ENCODE measurements around the gene OR14K1. TPM values are rescaled to one million over a fixed set of nuclear protein-coding genes. Genes with fewer than 3 reads are reported as not detected.
A peak's percentile ranks its signal among the peaks of the same experiment; 100 is the strongest.

Gene OR14K1
- total RNA-seq, 1 experiment from 2014 or later: not detected

DNA sequence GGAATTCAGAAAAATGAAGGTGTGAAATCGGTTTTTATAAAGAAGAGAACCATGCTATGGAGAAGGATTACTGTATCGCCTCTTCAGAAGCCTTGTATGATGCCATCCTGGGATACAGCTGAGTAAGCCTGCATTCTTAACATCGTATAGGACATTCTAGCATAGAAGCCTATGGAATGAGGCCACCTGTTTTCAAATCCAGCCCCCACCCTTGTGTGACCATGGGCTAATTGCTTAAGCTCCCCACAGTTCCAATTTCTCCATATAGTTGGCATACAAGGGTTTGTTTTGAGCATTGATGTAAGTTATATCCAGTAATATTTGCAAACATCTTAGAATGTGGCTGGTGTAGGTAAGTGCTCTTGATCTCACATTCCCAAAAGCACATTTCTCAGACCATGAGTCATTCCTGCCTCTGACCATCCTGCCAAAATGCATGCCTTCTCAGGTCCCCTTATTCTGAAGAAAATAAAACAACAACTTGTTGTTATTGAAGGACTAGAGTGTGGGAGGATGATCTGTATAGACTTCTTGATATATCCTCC, 8.0 kb downstream of the OR14K1 start:
- POLR2A ChIA-PET (ENCODE audit: unreplicated experiment): interaction anchor here (0.6 kb wide), 1 partner anchor 111 kb away, joined by 3 read pairs; the partner anchor contains the start of gene TRIM58
- H4K20me1 ChIP-seq (ENCODE audit: low read length): no peaks in the 10 kb centered on the region
- peaks cover 31% of the 10 kb centered on the region for H3K4me1 ChIP-seq (ENCODE audit: insufficient read depth, low read length)
- H3K4me3 ChIP-seq (ENCODE audit: low read length): no peak overlapping the region
- no TSS peak for BruUV-seq (replicated peaks)
- H3K36me3 ChIP-seq (ENCODE audit: low read depth, low read length): no peaks in the 10 kb centered on the region
- H2AFZ ChIP-seq (ENCODE audit: low read length): no peak overlapping the region
- CTCF ChIA-PET: no interaction called here
- no peak overlapping the region for H3K27ac ChIP-seq (ENCODE audit: low read length)
- 0 out of 2 replicates have a peak overlapping the region, but pooled peaks have one; percentile 2 for H3K4me2 ChIP-seq (ENCODE audit: low read length)
- ATAC-seq (peak; percentile 70), DNase-seq (peak; percentile 85)
- H3F3A ChIP-seq (ENCODE audit: low read length, unreplicated experiment): peaks cover 4% of the 10 kb centered on the region
- intact Hi-C loops (cut with micrococcal nuclease): loop anchor here (5.0 kb wide), 2 partner anchors 111 to 171 kb away; partner anchors contain the start of gene TRIM58
- H3K9ac ChIP-seq (ENCODE audit: low read length): no peak overlapping the region
- H3K9me2 ChIP-seq (replicated peaks; ENCODE audit: low read length): no peaks in the 10 kb centered on the region
- no peaks in the 10 kb centered on the region for H3K9me3 ChIP-seq (ENCODE audit: low read length)
- H3K27me3 ChIP-seq (ENCODE audit: low read length): no peaks in the 10 kb centered on the region
- H3K79me2 ChIP-seq (ENCODE audit: low read length): no peaks in the 10 kb centered on the region
- TF ChIP-seq, protein P1, sequence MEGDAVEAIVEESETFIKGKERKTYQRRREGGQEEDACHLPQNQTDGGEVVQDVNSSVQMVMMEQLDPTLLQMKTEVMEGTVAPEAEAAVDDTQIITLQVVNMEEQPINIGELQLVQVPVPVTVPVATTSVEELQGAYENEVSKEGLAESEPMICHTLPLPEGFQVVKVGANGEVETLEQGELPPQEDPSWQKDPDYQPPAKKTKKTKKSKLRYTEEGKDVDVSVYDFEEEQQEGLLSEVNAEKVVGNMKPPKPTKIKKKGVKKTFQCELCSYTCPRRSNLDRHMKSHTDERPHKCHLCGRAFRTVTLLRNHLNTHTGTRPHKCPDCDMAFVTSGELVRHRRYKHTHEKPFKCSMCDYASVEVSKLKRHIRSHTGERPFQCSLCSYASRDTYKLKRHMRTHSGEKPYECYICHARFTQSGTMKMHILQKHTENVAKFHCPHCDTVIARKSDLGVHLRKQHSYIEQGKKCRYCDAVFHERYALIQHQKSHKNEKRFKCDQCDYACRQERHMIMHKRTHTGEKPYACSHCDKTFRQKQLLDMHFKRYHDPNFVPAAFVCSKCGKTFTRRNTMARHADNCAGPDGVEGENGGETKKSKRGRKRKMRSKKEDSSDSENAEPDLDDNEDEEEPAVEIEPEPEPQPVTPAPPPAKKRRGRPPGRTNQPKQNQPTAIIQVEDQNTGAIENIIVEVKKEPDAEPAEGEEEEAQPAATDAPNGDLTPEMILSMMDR (conservative IDR thresholded peaks at IDR 0.05; ENCODE audit: low read depth, low read length): no peak
- no peak for TF ChIP-seq EZH2phosphoT487 (IDR thresholded peaks at IDR 0.05; ENCODE audit: borderline replicate concordance, low read length)
- no peak for TF ChIP-seq EZH2 (IDR thresholded peaks at IDR 0.05; ENCODE audit: low read length, unreplicated experiment)

DNA sequence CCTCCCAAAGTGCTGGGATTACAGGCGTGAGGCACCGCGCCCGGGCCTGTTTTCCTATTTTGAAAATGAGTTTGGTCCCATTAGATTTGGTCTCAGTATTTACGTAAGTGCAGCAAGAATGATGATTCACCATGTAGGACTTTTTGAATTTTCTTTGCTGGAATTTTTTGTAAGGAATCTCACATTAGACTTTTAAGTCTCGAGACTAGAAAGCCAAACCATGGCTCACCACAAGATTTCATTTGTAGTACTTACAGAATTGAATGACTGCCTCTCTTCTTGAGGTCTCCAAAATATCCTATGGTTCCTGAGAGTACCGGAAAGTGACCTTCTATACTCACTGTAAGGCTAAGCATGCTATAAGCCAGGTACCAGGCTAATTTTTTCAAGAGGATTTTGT, 9.2 kb downstream of the OR14K1 start:
- ChIA-PET CTCF (no interaction called here), POLR2A (ENCODE audit: unreplicated experiment) (no interaction called here)
- Histone ChIP-seq H3K27ac (ENCODE audit: low read length) (no peak overlapping the region), H3K9ac (ENCODE audit: low read length) (no peak overlapping the region), H3K9me3 (ENCODE audit: low read length) (no peaks in the 10 kb centered on the region), H2AFZ (ENCODE audit: low read length) (no peak overlapping the region), H3K4me1 (ENCODE audit: insufficient read depth, low read length) (peaks cover 20% of the 10 kb centered on the region), H3K36me3 (ENCODE audit: low read depth, low read length) (no peaks in the 10 kb centered on the region), H3K9me2 (replicated peaks; ENCODE audit: low read length) (no peaks in the 10 kb centered on the region), H3K27me3 (ENCODE audit: low read length) (no peaks in the 10 kb centered on the region), H4K20me1 (ENCODE audit: low read length) (no peaks in the 10 kb centered on the region), H3F3A (ENCODE audit: low read length, unreplicated experiment) (no peaks in the 10 kb centered on the region), H3K79me2 (ENCODE audit: low read length) (no peaks in the 10 kb centered on the region), H3K4me2 (ENCODE audit: low read length) (no peak overlapping the region), H3K4me3 (ENCODE audit: low read length) (no peak overlapping the region)
- no peak for TF ChIP-seq EZH2phosphoT487 (IDR thresholded peaks at IDR 0.05; ENCODE audit: borderline replicate concordance, low read length)
- DNase-seq: peak; percentile 72
- ATAC-seq: peak; percentile 21; the same call in 1 of the 2 replicates
- intact Hi-C loops (cut with micrococcal nuclease): loop anchor here (5.0 kb wide), 2 partner anchors 110 to 170 kb away; partner anchors contain the start of gene TRIM58
- no TSS peak for BruUV-seq (replicated peaks)

DNA sequence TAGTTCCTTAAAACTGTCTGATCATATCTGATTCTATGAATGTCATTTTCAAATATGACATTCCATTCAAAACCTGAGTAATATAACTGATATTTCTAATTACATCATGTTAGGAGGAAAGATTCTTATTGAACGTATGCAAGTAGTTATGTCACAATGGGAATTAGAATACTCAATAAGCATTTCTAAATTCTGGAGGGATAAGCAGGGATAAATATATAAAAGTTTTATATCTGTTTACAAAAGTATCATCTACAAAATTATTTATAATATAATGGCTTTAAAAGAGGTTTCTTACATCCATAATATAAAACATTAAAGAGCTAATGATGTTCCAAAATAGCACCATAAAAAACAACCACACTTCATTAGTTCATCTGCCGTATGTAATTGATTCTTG, 9.6 kb downstream of the OR14K1 start, which contains the start of gene OR14A2:
Gene OR14A2 (minus strand): TSS at position 101 of the 400 bp plus-strand sequence.
- POLR2A ChIA-PET (ENCODE audit: unreplicated experiment): no interaction called here
- H3K9ac ChIP-seq (ENCODE audit: low read length): no peak within 1 kb of the TSS
- no peak for TF ChIP-seq EZH2phosphoT487 (IDR thresholded peaks at IDR 0.05; ENCODE audit: borderline replicate concordance, low read length)
- TF ChIP-seq EZH2 (IDR thresholded peaks at IDR 0.05; ENCODE audit: low read length, unreplicated experiment): no peak
- TF ChIP-seq, protein P1 (conservative IDR thresholded peaks at IDR 0.05; ENCODE audit: low read depth, low read length): no peak
- intact Hi-C loops (cut with micrococcal nuclease): loop anchor here (5.0 kb wide), 2 partner anchors 109 to 169 kb away; partner anchors contain the start of gene TRIM58
- no peaks in the 10 kb centered on the region for H3K79me2 ChIP-seq (ENCODE audit: low read length)
- H3K4me1 ChIP-seq (ENCODE audit: insufficient read depth, low read length): peaks cover 19% of the 10 kb centered on the region
- H3K9me2 ChIP-seq (replicated peaks; ENCODE audit: low read length): no peaks in the 10 kb centered on the region
- H3K27ac ChIP-seq (ENCODE audit: low read length): no peak within 1 kb of the TSS
- no peak within 1 kb of the TSS for H2AFZ ChIP-seq (ENCODE audit: low read length)
- no peak within 1 kb of the TSS for H3K4me2 ChIP-seq (ENCODE audit: low read length)
- H3K9me3 ChIP-seq (ENCODE audit: low read length): no peaks in the 10 kb centered on the region
- H3K27me3 ChIP-seq (ENCODE audit: low read length): no peaks in the 10 kb centered on the region
- no peak within 1 kb of the TSS for H3K4me3 ChIP-seq (ENCODE audit: low read length)
- DNase-seq (no peak), ATAC-seq (no peak)
- no peaks in the 10 kb centered on the region for H3K36me3 ChIP-seq (ENCODE audit: low read depth, low read length)
- CTCF ChIA-PET: no interaction called here
- no TSS peak for BruUV-seq (replicated peaks)
- H4K20me1 ChIP-seq (ENCODE audit: low read length): no peaks in the 10 kb centered on the region
- no peaks in the 10 kb centered on the region for H3F3A ChIP-seq (ENCODE audit: low read length, unreplicated experiment)
